ACC112 (cell line): ENCODE data around the gene MOB3B.

Experiments used
- H2AFZ ChIP-seq: fragments of 200-600 bp; sonication (generic); one replicate; pipeline ENCODE4 v1.6.0; 2017; ENCODE audit warnings: antibody characterized with exemption, low read length; ENCODE audit not compliant: unreplicated experiment
- H3K27ac ChIP-seq: fragments of 200-600 bp; sonication (generic); 2 replicates; pipeline ENCODE4 v1.5.1; 2014; ENCODE audit warnings: low read depth, mild to moderate bottlenecking, antibody characterized with exemption, low read length, moderate library complexity
- H3K27me3 ChIP-seq: fragments of 200-600 bp; sonication (generic); 2 replicates; pipeline ENCODE4 v1.6.1; 2014; ENCODE audit warnings: mild to moderate bottlenecking, antibody characterized with exemption, low read length, moderate library complexity, mixed read lengths; ENCODE audit not compliant: insufficient read depth
- H3K36me3 ChIP-seq: fragments of 200-600 bp; sonication (generic); 2 replicates; pipeline ENCODE4 v1.6.1; 2016; ENCODE audit warnings: mild to moderate bottlenecking, antibody characterized with exemption, low read length, moderate library complexity, mixed read lengths; ENCODE audit not compliant: insufficient read depth
- H3K4me1 ChIP-seq: fragments of 200-600 bp; sonication (generic); one replicate; pipeline ENCODE4 v1.6.1; 2016; ENCODE audit warnings: low read length, mixed read lengths; ENCODE audit not compliant: insufficient read depth, unreplicated experiment, control insufficient read depth
- H3K4me3 ChIP-seq: fragments of 200-600 bp; sonication (generic); 2 replicates; pipeline ENCODE4 v1.5.1; 2014; ENCODE audit warnings: mild to moderate bottlenecking, low read depth, low read length
- H3K79me2 ChIP-seq: fragments of 200-600 bp; sonication (generic); one replicate; pipeline ENCODE4 v1.6.0; 2016; ENCODE audit warnings: low read length; ENCODE audit not compliant: control insufficient read depth, unreplicated experiment, insufficient read depth

Gene MOB3B

GRCh38 chr9:27447031-27447683 lies 82.5 kb downstream of the MOB3B start:
- Histone ChIP-seq H3K36me3 (no peaks in the 10 kb centered on the region), H3K4me1 (no peaks in the 10 kb centered on the region), H2AFZ (no peak overlapping the region), H3K27me3 (peaks cover 31% of the 10 kb centered on the region), H3K27ac (no peak overlapping the region), H3K4me3 (no peak overlapping the region), H3K79me2 (no peaks in the 10 kb centered on the region)

DNA sequence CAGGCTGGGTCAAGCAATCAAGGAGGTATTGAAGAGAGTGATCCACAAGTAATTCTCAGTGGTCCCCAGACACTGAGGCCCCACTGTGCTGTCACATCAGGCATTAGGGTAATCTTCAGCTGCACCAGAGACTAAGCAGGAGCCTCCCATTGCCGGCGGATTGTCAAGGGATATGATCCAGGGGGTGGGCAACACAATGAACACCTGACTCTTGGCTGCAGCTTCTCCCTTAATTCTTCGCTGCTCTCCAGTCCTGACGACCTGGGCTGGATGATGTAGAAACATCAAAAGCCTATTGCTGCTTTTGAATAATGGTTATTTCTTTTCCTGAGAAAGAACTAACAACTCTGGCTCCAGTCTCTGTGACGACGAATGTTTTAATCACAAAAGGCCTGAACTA lies 83.9 kb downstream of the MOB3B start:
- Histone ChIP-seq H3K27me3 (peaks cover 17% of the 10 kb centered on the region), H3K36me3 (no peaks in the 10 kb centered on the region), H2AFZ (no peak overlapping the region), H3K79me2 (no peaks in the 10 kb centered on the region), H3K4me3 (no peak overlapping the region), H3K4me1 (no peaks in the 10 kb centered on the region), H3K27ac (no peak overlapping the region)

- no peak overlapping the region for H3K27ac ChIP-seq
Measured at GRCh38 chr9:27445057-27445595, 84.5 kb downstream of the MOB3B start.

DNA sequence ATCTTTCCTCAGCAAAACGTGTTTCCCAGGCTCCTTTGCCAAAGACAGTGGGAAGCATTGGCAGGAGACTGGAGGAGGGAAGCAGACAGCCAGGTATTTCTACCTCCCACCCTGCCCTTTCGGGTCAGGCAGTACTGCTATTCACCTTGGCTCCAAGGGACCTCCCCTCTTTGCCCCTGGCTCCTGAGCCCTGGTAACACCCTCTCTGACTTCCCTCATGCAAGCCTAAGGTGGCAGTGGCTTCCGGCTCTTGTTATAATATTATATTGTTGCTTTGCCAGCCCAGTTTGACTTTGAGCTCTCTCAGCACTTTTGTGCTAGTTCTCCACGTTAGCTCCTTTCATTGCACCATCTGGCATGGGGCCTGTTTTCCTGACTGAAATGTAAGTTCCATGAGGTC lies 87.2 kb downstream of the MOB3B start:
- H3K27ac ChIP-seq = no peak overlapping the region
- H3K27me3 ChIP-seq = peaks cover 13% of the 10 kb centered on the region; the same call in 1 of the 2 replicates
- no peaks in the 10 kb centered on the region for H3K4me1 ChIP-seq
- H3K4me3 ChIP-seq = no peak overlapping the region
- no peak overlapping the region for H2AFZ ChIP-seq
- H3K79me2 ChIP-seq = no peaks in the 10 kb centered on the region
- H3K36me3 ChIP-seq = no peaks in the 10 kb centered on the region

More at GRCh38 chr9:27445057-27445595, 84.5 kb downstream of the MOB3B start:
- Histone ChIP-seq H3K4me3 (no peak overlapping the region), H3K4me1 (no peaks in the 10 kb centered on the region), H3K27me3 (peaks cover 15% of the 10 kb centered on the region), H3K79me2 (no peaks in the 10 kb centered on the region), H2AFZ (no peak overlapping the region), H3K36me3 (no peaks in the 10 kb centered on the region)

DNA sequence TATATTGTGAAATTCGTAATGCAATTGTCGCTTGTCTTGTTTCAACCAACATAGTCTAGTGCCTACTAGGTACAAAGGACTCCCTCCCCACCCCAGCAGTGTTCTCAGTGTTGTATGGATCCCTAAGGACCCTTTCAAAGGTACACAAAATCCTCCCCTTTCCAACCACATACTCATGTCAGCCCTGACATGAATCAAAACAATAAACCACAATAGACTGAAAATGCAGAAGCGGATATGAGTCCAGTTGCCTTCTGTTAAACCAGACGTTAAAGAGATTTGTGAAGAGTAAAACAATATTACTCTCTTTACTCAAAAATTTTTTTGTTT lies 87.9 kb downstream of the MOB3B start:
- Histone ChIP-seq H3K4me3 (no peak overlapping the region), H2AFZ (no peak overlapping the region), H3K4me1 (no peaks in the 10 kb centered on the region), H3K36me3 (no peaks in the 10 kb centered on the region), H3K27me3 (peaks cover 13% of the 10 kb centered on the region; the same call in 1 of the 2 replicates), H3K27ac (no peak overlapping the region), H3K79me2 (no peaks in the 10 kb centered on the region)

GRCh38 chr9:27440888-27441740 lies 88.5 kb downstream of the MOB3B start:
- no peaks in the 10 kb centered on the region for H3K36me3 ChIP-seq
- no peak overlapping the region for H3K27ac ChIP-seq
- H3K4me3 ChIP-seq = no peak overlapping the region
- 0 out of 2 replicates have a peak, but pooled peaks cover 8% of the 10 kb centered on the region for H3K27me3 ChIP-seq
- H3K79me2 ChIP-seq = no peaks in the 10 kb centered on the region
- H2AFZ ChIP-seq = no peak overlapping the region
- no peaks in the 10 kb centered on the region for H3K4me1 ChIP-seq

DNA sequence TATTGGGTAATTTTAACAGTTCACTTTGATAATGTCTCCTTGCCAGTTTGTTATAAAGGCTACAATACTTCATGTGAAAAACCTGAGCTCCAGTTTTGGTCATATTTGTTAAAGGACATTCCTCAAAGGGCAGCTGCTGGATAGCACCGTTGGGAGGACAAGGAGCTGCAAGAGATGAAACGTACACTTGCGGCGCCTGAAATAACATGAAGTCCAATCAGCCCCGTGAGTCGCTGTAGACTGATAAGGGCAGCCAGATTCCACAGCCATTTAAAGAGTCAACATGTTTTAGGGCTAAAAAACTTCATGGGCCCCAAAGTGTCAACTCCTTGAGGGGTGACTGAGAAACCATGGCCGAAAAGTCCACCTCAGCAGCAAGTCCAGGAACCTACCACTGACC lies 91.1 kb downstream of the MOB3B start:
- no peak overlapping the region for H3K27ac ChIP-seq
- H3K4me3 ChIP-seq = no peak overlapping the region
- 0 out of 2 replicates have a peak, but pooled peaks cover 7% of the 10 kb centered on the region for H3K27me3 ChIP-seq
- no peaks in the 10 kb centered on the region for H3K4me1 ChIP-seq
- H3K79me2 ChIP-seq = no peaks in the 10 kb centered on the region
- H2AFZ ChIP-seq = no peak overlapping the region
- H3K36me3 ChIP-seq = no peaks in the 10 kb centered on the region

DNA sequence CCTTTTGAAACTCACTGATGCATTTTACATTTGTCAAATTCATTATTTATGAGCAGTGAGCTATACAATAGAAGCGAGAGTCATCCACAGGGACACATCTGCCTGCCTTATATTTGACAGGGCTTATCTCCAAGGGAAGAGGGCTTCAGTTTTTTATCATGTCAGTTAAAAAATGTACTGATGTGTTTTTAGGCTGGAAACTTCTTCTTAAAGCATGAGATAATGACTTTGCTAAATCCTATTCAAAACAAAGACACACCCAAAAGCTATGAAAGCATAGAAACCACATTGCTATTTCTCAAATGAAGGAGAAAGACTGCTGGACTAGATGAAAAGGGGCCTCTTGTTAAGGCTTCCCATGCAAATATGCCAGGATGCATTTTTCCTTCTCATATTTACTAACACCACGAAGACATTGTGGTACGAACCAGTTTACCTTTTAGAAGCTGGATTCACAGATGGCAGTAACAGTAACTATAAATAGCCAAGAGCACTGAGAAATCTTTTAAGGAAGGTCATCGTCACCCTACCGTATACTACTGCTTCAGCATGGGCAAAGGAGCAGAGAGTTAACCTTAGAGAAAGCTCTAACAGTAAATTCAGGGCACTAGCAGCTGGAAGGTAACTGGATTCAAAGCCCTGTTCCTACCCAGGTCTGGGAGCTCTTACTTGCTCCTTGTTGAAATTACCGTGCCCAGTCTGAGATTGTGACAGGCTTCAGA lies 91.8 kb downstream of the MOB3B start:
- Histone ChIP-seq H2AFZ (no peak overlapping the region), H3K4me1 (no peaks in the 10 kb centered on the region), H3K4me3 (no peak overlapping the region), H3K27me3 (0 out of 2 replicates have a peak, but pooled peaks cover 7% of the 10 kb centered on the region), H3K36me3 (no peaks in the 10 kb centered on the region), H3K79me2 (no peaks in the 10 kb centered on the region), H3K27ac (no peak overlapping the region)

GRCh38 chr9:27436234-27436633 lies 93.4 kb downstream of the MOB3B start:
- Histone ChIP-seq H3K4me1 (no peaks in the 10 kb centered on the region), H3K79me2 (no peaks in the 10 kb centered on the region), H3K4me3 (no peak overlapping the region), H2AFZ (no peak overlapping the region), H3K36me3 (no peaks in the 10 kb centered on the region), H3K27me3 (peaks cover 7% of the 10 kb centered on the region; the same call in 1 of the 2 replicates), H3K27ac (no peak overlapping the region)

DNA sequence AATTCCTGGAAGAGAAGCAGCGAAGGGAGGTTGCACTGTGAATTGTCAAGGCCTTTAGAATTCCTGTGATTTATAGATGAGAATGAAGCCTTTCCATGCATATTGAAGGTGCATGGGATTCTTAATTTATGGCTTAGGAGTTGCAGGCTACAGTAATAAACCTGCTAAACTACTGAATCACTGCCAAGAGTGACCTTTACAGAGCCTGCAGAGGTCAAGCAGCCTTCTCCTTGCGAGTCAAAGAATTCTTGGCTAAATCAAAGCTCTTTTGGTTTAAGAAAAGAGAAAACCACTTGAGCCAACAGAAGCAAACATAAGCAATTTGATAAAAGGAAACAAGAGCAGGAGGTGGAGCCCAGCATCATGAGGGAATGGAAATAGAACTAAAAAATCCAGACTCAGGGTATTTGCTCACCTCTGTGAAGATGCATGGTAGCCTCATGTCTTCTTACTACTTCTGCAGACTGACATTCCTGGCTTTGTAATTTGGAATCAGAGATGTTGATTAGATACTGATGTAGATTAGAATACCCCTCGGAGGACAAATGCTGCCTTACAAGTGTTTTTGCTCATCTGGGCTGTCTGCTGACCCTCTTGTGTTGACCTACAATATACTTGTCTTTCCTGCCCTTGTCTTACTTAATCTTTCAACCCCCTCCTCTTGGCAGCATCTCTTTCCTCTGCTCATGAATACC lies 95.8 kb downstream of the MOB3B start:
- Histone ChIP-seq H3K36me3 (no peaks in the 10 kb centered on the region), H3K27me3 (no peaks in the 10 kb centered on the region; the same call in 1 of the 2 replicates), H3K27ac (no peak overlapping the region), H3K79me2 (no peaks in the 10 kb centered on the region), H3K4me1 (no peaks in the 10 kb centered on the region), H3K4me3 (no peak overlapping the region), H2AFZ (no peak overlapping the region)
